HG03354 (cell line): ENCODE data around the gene SAP25.
A peak's percentile ranks its signal among the peaks of the same experiment; 100 is the strongest.
"Not testable (repeated sequence)": the region's sequence is repeated elsewhere in the genome, so short reads cannot be mapped to it uniquely, and the experiment has no call there.

Experiments
- ATAC-seq: cut with Tn5 transposase; IDR thresholded peaks from one replicate; pipeline ENCODE4 v1.9.1; 2021; ENCODE audit warnings: mild to moderate bottlenecking; ENCODE audit not compliant: unreplicated experiment, poor library complexity, severe bottlenecking

Gene SAP25

DNA sequence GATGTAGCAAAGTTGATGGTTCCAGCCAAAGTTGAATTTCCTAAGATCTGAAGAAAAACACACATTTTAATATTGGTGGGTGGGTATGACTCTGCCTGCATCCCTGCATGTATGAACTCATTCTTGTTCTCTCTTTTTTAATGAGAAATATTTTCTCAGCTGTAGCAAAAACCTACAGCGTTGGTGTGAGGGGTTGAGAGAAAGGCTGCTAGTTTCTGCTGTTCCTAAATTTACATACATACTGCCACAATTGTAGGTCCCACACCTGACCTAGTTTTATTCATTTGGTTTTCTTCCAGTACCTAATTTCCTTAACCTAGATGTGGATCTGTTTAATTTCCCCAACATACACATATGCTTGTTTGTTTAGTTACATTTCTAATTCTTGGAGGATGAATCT, 30.1 kb downstream of the SAP25 start:
- ATAC-seq: no peak

DNA sequence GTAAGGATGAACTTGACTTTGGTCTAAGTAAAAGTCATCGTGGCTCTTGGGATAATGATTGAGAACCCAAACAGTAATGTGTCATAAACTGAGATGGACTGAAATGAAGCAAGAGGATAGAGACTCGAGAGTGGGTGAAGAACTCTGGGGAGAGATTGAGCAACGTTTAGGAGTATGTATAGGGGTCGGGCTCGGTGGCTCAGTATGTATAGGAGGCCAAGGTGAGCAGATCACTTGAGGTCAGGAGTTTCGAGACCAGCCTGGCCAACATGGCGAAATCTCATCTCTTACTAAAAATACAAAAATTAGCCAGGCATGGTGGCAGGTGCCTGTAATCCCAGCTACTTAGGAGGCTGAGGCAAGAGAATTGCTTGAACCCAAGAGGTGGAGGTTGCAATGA, 32.4 kb downstream of the SAP25 start:
- not testable (repeated sequence) for ATAC-seq

DNA sequence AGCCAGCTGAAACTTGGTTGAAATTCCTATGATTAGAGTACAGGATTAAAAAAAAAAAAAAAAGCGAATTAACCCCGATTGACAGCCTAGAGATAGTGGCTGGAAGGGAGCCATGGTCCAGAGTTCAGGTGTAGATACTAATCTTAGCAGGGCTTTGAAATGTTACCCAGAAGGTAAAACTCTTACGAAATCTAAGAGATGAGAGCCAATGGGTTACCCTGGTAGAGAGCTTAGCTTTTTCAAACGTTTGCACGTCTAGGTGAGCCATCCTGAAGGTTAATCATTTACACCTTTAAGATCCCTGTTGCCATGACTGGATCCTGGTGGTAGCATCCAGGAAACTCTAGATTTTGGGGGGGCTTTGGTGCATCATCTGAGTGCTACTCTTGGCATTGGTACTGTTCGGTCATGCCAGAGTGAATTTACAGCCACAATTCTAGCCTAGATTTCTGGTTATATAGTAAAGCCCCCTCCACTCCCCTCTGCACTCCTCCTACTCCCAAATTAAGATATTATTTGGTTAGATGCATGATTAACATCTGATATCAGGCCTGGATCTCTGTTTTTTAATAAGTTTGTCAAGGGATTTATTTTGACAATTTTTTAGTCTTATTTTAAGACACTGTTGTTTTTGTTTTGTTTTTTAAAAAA, 33.5 kb downstream of the SAP25 start:
- ATAC-seq: no peak

DNA sequence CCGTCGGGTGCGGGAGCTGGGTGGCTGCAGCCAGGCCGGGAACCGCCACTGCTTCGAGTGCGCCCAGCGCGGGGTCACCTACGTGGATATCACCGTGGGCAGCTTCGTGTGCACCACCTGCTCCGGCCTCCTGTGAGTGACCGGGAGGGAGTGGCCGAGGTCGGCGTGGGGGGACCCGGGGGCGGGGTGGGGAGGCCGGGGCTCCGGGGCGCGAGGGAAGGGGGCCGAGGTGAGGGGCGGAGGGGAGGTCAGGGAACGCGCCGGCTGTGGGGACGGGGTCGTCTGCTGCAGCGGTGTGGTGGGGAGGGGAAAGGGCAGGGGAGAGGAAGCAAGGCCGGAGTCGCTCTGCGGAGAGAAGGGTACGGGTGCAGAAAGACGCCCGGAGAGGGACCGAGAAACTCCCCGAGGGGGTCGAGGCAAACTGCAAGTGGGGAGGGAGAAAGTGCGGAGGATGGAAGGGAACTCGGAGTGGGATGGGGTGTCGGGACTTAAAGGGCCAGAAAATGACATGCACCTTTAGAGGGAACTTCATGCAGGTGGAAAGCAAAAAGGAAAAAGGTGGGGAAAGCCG, 34.2 kb downstream of the SAP25 start:
- no peak for ATAC-seq

DNA sequence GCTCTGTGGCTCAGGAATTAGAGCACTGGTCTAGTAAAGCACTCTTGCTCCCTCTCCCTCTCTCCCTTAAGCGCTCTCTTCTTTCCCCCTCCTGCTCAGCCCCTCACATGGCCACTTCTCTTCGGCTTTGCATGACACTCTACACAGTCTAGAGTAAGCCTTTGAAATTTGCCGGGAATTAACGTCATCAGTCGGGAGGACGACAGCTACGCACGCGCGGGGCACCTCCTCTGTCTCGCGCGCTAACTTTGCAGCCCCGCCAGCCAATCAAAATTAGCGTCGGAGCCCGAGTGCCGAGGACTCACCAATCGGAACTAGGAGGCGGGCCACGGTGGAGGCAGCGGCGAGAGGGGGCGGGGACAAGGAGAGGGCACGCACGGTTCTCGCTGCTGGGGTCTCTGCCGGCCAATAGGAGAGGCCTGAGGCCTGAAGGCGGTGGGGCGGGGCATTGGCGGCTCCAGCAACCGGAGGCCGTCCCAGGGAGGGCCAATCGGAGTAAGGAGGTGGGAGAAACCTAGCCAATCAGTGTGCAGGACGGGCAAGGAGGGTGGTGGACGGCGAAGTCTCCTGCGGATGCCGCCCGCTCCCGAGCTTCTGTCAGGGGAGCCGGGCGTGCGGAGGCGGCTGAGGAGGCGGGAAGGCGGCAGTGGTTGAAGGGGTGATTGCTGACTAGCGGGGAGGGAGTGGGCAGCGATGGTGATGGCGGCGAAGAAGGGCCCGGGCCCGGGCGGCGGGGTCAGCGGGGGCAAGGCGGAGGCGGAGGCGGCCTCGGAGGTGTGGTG, 34.9 kb downstream of the SAP25 start, which contains the start of gene AGFG2:
AGFG2 (plus strand) TSS at position 550 of the 782 bp plus-strand sequence; CDS start at position 694, 144 bp downstream.
- ATAC-seq: peak; percentile 96

DNA sequence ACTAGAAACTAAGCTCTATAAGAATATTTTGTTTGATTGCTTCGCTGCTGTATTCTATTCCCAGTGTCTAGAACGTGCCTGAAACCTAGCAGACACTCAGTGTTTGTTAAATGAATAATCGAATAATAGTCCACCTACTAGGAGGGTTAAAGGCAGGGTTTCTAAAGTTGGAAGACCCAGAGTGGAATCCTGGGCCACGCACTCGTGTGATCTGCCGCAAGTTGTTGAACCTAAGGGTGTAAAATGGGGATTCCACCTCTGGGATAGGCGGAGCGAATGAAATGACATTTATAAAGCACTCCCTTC, 35.4 kb downstream of the SAP25 start:
- ATAC-seq: no peak

DNA sequence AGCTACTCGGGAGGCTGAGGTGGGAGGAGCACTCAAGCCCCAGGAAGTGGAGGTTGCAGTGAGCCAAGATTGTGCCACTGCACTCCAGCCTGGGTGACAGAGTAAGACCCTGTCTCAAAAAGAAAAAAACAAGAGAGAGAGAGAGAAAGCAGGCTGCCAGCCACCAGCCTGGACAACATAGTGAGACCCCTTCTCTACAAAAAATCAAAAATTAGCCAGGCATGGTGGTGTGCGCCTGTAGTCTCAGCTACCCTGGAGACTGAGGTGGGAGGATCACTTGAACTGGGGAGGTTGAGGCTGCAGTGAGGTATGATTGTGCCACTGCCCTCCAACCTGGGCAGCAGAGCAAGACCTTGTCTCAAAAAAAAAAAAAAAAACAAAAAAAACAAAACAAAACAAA, 37.0 kb downstream of the SAP25 start:
- ATAC-seq: not testable (repeated sequence)

DNA sequence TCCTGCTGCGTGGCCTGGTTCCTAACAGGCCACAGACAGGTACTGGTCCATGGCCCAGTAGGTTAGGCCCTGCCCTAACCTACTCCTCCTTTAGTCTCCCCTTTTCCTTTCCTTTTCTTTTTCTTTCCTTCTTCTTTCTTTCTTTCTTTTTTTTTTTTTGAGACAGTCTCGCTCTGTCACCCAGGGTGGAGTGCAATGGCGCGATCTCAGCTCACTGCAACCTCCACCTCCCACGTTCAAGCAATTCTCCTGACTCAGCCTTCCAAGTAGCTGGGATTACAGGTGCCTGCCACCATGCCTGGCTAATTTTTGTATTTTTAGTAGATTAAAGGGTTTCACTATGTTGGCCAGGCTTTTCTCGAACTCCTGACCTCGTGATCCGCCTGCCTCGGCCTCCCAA, 37.7 kb downstream of the SAP25 start:
- not testable (repeated sequence) for ATAC-seq

DNA sequence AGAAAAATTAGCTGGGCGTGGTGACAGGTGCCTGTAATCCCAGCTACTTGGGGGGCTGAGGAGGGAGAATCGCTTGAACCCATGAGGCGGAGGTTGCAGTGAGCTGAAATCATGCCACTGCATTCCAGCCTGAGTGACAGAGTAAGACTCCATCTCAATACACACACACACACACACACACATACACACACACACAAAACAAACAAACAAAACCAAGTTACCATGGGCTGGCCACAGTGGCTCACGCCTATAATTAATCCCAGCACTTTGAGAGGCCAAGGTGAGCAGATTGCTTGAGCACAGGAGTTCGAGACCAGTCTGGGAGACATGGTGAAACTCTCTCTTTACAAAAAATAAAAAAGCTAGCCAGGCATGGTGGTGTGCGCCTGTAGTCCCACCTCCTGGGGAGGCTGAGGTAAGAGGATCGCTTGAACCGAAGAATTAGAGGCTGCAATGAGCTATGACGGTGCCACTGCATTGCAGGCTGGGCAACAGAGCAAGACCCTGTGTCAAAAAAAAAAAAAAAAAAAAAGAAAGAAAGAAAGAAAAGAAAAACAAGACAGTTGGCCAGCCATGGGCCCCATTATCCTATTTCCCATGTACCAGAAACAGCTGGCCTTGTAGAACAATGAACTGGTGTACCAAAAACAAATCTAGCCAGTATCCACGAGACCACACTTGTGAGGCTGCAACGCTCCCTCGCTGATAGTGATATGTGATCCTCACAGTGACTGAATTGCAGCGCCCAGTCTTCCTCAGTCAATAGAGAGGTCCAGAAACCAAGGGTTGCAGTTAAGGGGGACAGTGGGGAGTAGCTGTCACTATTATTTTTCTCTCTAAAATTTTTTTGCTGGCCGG, 41.3 kb downstream of the SAP25 start:
- ATAC-seq: no peak

DNA sequence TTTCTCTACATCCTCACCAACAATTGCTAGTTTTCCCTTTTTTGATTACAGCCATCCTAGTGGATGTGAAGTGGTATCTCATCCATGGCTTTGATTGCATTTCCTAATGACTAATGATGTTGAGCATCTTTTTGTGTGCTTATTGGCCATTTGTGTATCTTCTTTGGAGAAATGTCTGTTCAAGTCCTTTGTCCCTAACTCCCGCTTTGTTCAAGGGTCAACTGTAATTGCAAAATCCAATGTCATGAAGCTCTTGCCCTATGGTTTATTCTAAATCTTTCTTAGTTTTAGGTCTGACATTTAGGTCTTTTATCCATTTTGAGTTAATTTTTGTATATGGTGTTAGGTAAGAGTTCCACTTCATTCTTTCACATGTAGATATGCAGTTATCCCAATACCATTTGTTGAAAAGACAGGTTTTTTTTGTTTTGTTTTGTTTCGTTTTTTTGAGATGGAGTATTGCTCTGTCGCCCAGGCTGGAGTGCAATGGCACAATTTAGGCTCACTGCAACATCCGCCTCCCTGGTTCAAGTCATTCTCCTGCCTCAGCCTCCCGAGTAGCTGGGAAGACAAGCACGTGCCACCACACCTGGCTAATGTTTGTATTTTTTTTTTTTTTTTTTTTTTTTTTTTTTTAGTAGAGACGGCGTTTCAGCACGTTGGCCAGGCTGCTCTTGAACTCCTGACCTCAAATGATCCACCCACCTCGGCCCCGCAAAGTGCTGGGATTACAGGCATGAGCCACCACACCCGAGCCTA, 45.4 kb downstream of the SAP25 start:
- not testable (repeated sequence) for ATAC-seq

DNA sequence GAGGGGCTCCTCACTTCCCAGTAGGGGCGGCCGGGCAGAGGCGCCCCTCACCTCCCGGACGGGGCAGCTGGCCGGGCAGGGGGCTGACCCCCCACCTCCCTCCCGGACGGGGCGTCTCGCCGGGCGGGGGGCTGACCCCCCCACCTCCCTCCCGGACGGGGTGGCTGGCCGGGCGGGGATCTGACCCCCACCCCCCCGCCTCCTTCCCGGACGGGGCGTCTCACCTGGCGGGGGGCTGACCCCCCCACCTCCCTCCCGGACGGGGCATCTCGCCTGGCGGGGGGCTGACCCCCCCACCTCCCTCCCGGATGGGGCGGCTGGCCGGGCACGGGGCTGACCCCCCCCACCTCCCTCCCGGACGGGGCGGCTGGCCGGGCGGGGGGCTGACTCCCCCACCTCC, 50.5 kb downstream of the SAP25 start:
- not testable (repeated sequence) for ATAC-seq
